22Rv1 (cell line): Measurements from ENCODE around the gene ZNF366.

Source experiments
- CTCF ChIP-seq: fragments of 450-650 bp; IDR thresholded peaks from 2 replicates; pipeline ENCODE4 v1.5.1; 2017; ENCODE audit warnings: mild to moderate bottlenecking
- ZFX ChIP-seq: fragments of 450-650 bp; IDR thresholded peaks from 2 replicates; pipeline ENCODE4 v1.6.1; 2017; ENCODE audit warnings: antibody characterized with exemption, borderline replicate concordance

GRCh38 chr5:72408603-72409002 is 98.6 kb downstream of the ZNF366 start:
- TF ChIP-seq CTCF (no peak), ZFX (no peak)
